CD14-positive monocyte (primary cell): ENCODE measurements around the gene EPS8L3. TPM values are rescaled to one million over a fixed set of nuclear protein-coding genes. Genes with fewer than 3 reads are reported as not detected.

Experiments
- DNase-seq, 3 donors: peaks; one replicate each; pipeline ENCODE4 v3.0.0-alpha.2; 2011 to 2022
- H2AFZ ChIP-seq: 2 replicates; pipeline ENCODE4 v1.6.0; 2012; ENCODE audit warnings: mild to moderate bottlenecking, low read depth, low read length, inconsistent platforms; ENCODE audit not compliant: insufficient read depth, poor library complexity, severe bottlenecking
- H3K27ac ChIP-seq, 2 donors: 1 replicate in 1 of 2; 2 replicates in 1 of 2; pipeline ENCODE4 v1.5.1; 2012 to 2013; ENCODE audit warnings: low read length in 2 of 2, control low read depth in 1 of 2, inconsistent platforms in 1 of 2, low read depth in 1 of 2, mild to moderate bottlenecking in 1 of 2
- H3K27me3 ChIP-seq, 2 donors: one replicate each; pipeline versions ENCODE4 v1.6.0 to v1.6.1; 2011 to 2013; ENCODE audit warnings: low read length in 2 of 2; ENCODE audit not compliant: control insufficient read depth in 2 of 2, insufficient read depth in 2 of 2
- H3K36me3 ChIP-seq, 2 donors: replicated peaks in 1 of 2; 1 replicate in 1 of 2; 2 replicates in 1 of 2; pipeline versions ENCODE4 v1.5.1 to v1.6.1; 2012 to 2013; ENCODE audit warnings: low read length in 2 of 2, control low read depth in 1 of 2, inconsistent platforms in 1 of 2, mild to moderate bottlenecking in 1 of 2; ENCODE audit not compliant: insufficient read depth in 2 of 2, control insufficient read depth in 1 of 2
- H3K4me1 ChIP-seq, 2 donors: 1 replicate in 1 of 2; 2 replicates in 1 of 2; pipeline versions ENCODE4 v1.5.1 to v1.6.1; 2012 to 2013; ENCODE audit warnings: low read length in 2 of 2, control low read depth in 1 of 2, inconsistent platforms in 1 of 2, mild to moderate bottlenecking in 1 of 2, moderate library complexity in 1 of 2; ENCODE audit not compliant: insufficient read depth in 2 of 2, control insufficient read depth in 1 of 2
- H3K4me2 ChIP-seq: replicated peaks from 2 replicates; pipeline ENCODE3; 2012; ENCODE audit warnings: low read length, moderate library complexity, mild to moderate bottlenecking; ENCODE audit not compliant: poor library complexity, severe bottlenecking; ENCODE audit errors: extremely low read depth
- H3K4me3 ChIP-seq, 3 experiments: fragments of 200-600 bp in 1 of 3; sonication (generic) in 1 of 3; replicated peaks in 1 of 3; 1 replicate in 2 of 3; 2 replicates in 1 of 3; pipeline ENCODE4 v1.5.1; 2011 to 2013; ENCODE audit warnings: low read length in 3 of 3, mild to moderate bottlenecking in 3 of 3, control low read depth in 2 of 3, low read depth in 2 of 3, inconsistent platforms in 1 of 3, moderate library complexity in 1 of 3
- H3K79me2 ChIP-seq: 2 replicates; pipeline ENCODE4 v1.6.0; 2012; ENCODE audit warnings: mild to moderate bottlenecking, control low read depth, inconsistent platforms, low read length, moderate library complexity; ENCODE audit not compliant: insufficient read depth
- H3K9ac ChIP-seq: 2 replicates; pipeline ENCODE4 v1.6.0; 2017; ENCODE audit warnings: low read length, mild to moderate bottlenecking; ENCODE audit not compliant: insufficient read depth, poor library complexity, severe bottlenecking
- H3K9me3 ChIP-seq, 2 donors: replicated peaks in 1 of 2; 1 replicate in 1 of 2; 2 replicates in 1 of 2; pipeline versions ENCODE4 v1.5.1 to v1.6.1; 2012 to 2013; ENCODE audit warnings: low read length in 2 of 2, control low read depth in 1 of 2; ENCODE audit not compliant: control insufficient read depth in 1 of 2, insufficient read depth in 1 of 2
- H4K20me1 ChIP-seq: 2 replicates; pipeline ENCODE4 v1.6.0; 2012; ENCODE audit warnings: mild to moderate bottlenecking, low read length, control low read depth, moderate library complexity; ENCODE audit not compliant: insufficient read depth
- H3K27ac Mint-ChIP-seq, 7 donors: one replicate each; pipeline ENCODE4 v1.8.0; 2020; ENCODE audit warnings: mild to moderate bottlenecking in 7 of 7, mixed read lengths in 7 of 7, moderate library complexity in 6 of 7, inconsistent platforms in 2 of 7
- H3K27me3 Mint-ChIP-seq, 3 donors: one replicate each; pipeline ENCODE4 v1.8.0; 2021 to 2022; ENCODE audit warnings: low read depth in 3 of 3, mild to moderate bottlenecking in 3 of 3, mixed read lengths in 3 of 3, moderate library complexity in 3 of 3, inconsistent platforms in 1 of 3
- H3K36me3 Mint-ChIP-seq, 2 donors: one replicate each; pipeline ENCODE4 v1.8.0; 2020; ENCODE audit warnings: mixed read lengths in 2 of 2, inconsistent platforms in 1 of 2, mild to moderate bottlenecking in 1 of 2
- H3K4me1 Mint-ChIP-seq: one replicate; pipeline ENCODE4 v1.8.0; 2020; ENCODE audit warnings: mild to moderate bottlenecking, mixed read lengths
- H3K4me3 Mint-ChIP-seq, 2 donors: one replicate each; pipeline ENCODE4 v1.8.0; 2020; ENCODE audit warnings: mild to moderate bottlenecking in 2 of 2, mixed read lengths in 2 of 2, moderate library complexity in 1 of 2
- H3K9me3 Mint-ChIP-seq, 7 donors: one replicate each; pipeline ENCODE4 v1.8.0; 2020 to 2022; ENCODE audit warnings: mixed read lengths in 7 of 7, mild to moderate bottlenecking in 6 of 7, moderate library complexity in 6 of 7, inconsistent platforms in 2 of 7
- WGBS: methylation state at CpG from one replicate; pipeline ENCODE4 v1.1.5; 2013; ENCODE audit warnings: missing lambda C conversion rate; ENCODE audit not compliant: insufficient coverage; 5-methylcytosine and 5-hydroxymethylcytosine counted together
- intact Hi-C, 2 donors: fragments of 100-400 bp; cut with micrococcal nuclease; formaldehyde crosslinking; loops; one replicate each; pipeline versions ENCODE4 v1.15.0 to v1.15.1; 2023
- polyA plus RNA-seq, 3 donors: library from polyadenylated mRNA; depleted of rRNA in 1 of 3; unstranded in 2 of 3; stranded (reverse) in 1 of 3; fragments of 300-500 nt in 2 of 3; fragments of >200 nt in 1 of 3; fragmentation: Illumina TruSeq in 2 of 3; gene quantifications; 1 replicate in 2 of 3; 2 replicates in 1 of 3; pipeline ENCODE4 v1.2.3, GENCODE V29; 2012 to 2021
- TF ChIP-seq, protein P1 (sequence below): fragments of 200-600 bp; IDR thresholded peaks from one replicate; pipeline ENCODE4 v1.8.0; 2022; ENCODE audit warnings: antibody characterized with exemption, mild to moderate bottlenecking

Gene EPS8L3
- polyA plus RNA-seq, 3 donors = not detected

DNA sequence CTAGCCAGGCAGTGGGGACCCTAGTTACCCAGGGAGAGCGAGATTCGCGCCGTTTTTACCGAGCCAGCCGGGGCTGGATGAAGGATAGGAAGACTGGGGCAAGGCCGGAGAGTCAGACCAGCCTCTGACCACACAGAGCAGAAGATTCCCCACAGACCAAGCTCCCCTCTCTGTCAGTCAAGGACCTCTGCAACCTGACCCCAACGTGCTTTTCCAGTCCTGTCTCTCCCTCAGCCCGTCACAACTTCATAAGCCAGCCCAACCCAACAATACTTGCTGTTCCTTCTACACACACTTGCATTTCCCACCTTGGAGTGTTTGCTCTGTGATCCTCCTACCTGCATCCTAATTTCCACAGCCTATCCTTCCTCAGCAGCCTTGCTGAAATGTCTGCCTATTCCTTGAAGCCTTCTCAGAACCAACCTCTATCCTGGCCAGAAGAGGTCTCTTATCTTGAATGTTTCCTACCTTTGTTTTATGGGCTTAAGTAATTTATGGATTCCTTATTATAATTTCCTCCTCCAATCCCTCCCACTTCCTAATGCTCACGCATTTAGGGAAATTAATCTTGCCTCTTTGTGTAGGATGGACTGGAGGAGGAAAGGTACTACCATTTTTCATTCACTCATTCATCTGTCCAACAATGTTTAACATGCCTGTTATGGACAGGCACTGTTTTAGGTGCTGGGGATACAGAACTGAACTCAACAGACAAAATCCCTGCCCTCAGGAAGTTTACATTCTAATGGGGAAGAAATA lies 22.9 kb downstream of the EPS8L3 start, which contains the start of gene GSTM3:
Gene GSTM3 (minus strand): TSS at position 424 of the 759 bp plus-strand sequence. CDS start 751 bp downstream, outside the sequence.
- peaks cover 17 to 40% of the 10 kb centered on the region in 2 donors for H3K27me3 ChIP-seq
- WGBS = 9% methylated on average over 2 of the region's 10 CpGs
- H3K9ac ChIP-seq = peak within 1 kb of the TSS; percentile 68
- no peaks in the 10 kb centered on the region for H3K36me3 ChIP-seq
- intact Hi-C loops = no loop called here
- H3K9me3 ChIP-seq = peaks cover 0 to 5% of the 10 kb centered on the region in 2 donors
- H3K9me3 Mint-ChIP-seq = peaks cover 0 to 8% (median 2%) of the 10 kb centered on the region in 7 donors
- peak within 1 kb of the TSS; percentile 44 to 77 (median 70) for H3K4me3 ChIP-seq
- TF ChIP-seq, protein P1, sequence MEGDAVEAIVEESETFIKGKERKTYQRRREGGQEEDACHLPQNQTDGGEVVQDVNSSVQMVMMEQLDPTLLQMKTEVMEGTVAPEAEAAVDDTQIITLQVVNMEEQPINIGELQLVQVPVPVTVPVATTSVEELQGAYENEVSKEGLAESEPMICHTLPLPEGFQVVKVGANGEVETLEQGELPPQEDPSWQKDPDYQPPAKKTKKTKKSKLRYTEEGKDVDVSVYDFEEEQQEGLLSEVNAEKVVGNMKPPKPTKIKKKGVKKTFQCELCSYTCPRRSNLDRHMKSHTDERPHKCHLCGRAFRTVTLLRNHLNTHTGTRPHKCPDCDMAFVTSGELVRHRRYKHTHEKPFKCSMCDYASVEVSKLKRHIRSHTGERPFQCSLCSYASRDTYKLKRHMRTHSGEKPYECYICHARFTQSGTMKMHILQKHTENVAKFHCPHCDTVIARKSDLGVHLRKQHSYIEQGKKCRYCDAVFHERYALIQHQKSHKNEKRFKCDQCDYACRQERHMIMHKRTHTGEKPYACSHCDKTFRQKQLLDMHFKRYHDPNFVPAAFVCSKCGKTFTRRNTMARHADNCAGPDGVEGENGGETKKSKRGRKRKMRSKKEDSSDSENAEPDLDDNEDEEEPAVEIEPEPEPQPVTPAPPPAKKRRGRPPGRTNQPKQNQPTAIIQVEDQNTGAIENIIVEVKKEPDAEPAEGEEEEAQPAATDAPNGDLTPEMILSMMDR = no peak
- peak within 1 kb of the TSS; percentile 89 for H2AFZ ChIP-seq
- no peak for DNase-seq
- no peaks in the 10 kb centered on the region for H3K79me2 ChIP-seq
- H4K20me1 ChIP-seq = no peaks in the 10 kb centered on the region
- H3K4me2 ChIP-seq = peak within 1 kb of the TSS; percentile 92
- H3K27ac ChIP-seq = peak within 1 kb of the TSS in 1 of 2 donors; percentile 41
- H3K4me1 ChIP-seq = peaks cover 14% of the 10 kb centered on the region in 2 donors
- H3K4me1 Mint-ChIP-seq = peaks cover 9% of the 10 kb centered on the region
- H3K27me3 Mint-ChIP-seq = peaks cover 27 to 42% (median 38%) of the 10 kb centered on the region in 3 donors
- peak within 1 kb of the TSS; percentile 83 to 92 for H3K4me3 Mint-ChIP-seq
- H3K36me3 Mint-ChIP-seq = peaks cover 0 to 7% of the 10 kb centered on the region in 2 donors
- H3K27ac Mint-ChIP-seq = peak within 1 kb of the TSS in 1 of 7 donors; percentile 68

- peak overlapping the region; percentile 44 to 77 (median 70) for H3K4me3 ChIP-seq
- H3K9ac ChIP-seq = peak overlapping the region; percentile 68
- H3K36me3 ChIP-seq = no peaks in the 10 kb centered on the region
- intact Hi-C loops = no loop called here
- peak overlapping the region; percentile 92 for H3K4me2 ChIP-seq
- peaks cover 14% of the 10 kb centered on the region in 2 donors for H3K4me1 ChIP-seq
- peak; percentile 77 to 88 (median 78) for DNase-seq
- Mint-ChIP-seq H3K27ac (peak overlapping the region in 1 of 7 donors; percentile 68), H3K36me3 (peaks cover 0 to 7% of the 10 kb centered on the region in 2 donors), H3K27me3 (peaks cover 27 to 41% (median 40%) of the 10 kb centered on the region in 3 donors), H3K9me3 (peaks cover 0 to 8% (median 2%) of the 10 kb centered on the region in 7 donors), H3K4me1 (peaks cover 9% of the 10 kb centered on the region), H3K4me3 (peak overlapping the region; percentile 83 to 92)
- peak overlapping the region in 1 of 2 donors; percentile 41 for H3K27ac ChIP-seq
- TF ChIP-seq, protein P1 = no peak
- no peaks in the 10 kb centered on the region for H3K79me2 ChIP-seq
- peaks cover 0 to 5% of the 10 kb centered on the region in 2 donors for H3K9me3 ChIP-seq
- peak overlapping the region; percentile 89 for H2AFZ ChIP-seq
- H4K20me1 ChIP-seq = no peaks in the 10 kb centered on the region
- H3K27me3 ChIP-seq = peaks cover 17 to 40% of the 10 kb centered on the region in 2 donors
- WGBS = 1% methylated on average over 82 of the region's 86 CpGs
Measured at GRCh38 chr1:109739738-109740614, 23.7 kb downstream of the EPS8L3 start.
